BJ (cell line): ENCODE results near the gene ATP12A. TPM values are rescaled to one million over a fixed set of nuclear protein-coding genes. Genes with fewer than 3 reads are reported as not detected.
A peak's percentile ranks its signal among the peaks of the same experiment; 100 is the strongest.

Experiments
- CTCF ChIA-PET: fragments of 350-600 bp; formaldehyde crosslinking; extraction: SDS; loops from one replicate; lab custom pipeline; 2021; ENCODE audit warnings: antibody characterized with exemption, inconsistent platforms; lab: Yijun Ruan, JAX
- POLR2A ChIA-PET: fragments of 300-600 bp; sonication (Branson Sonifier 250); formaldehyde crosslinking; extraction: SDS; loops from one replicate; lab custom pipeline; 2021; ENCODE audit warnings: antibody characterized with exemption; lab: Charles Lee
- DNase-seq: peaks from one replicate; pipeline ENCODE4 v3.0.0-alpha.2; 2011; ENCODE audit warnings: low read depth
- H3K27me3 ChIP-seq: 2 replicates; pipeline ENCODE4 v1.6.0; 2011; ENCODE audit warnings: low read length; ENCODE audit not compliant: control insufficient read depth, insufficient read depth
- H3K36me3 ChIP-seq: 2 replicates; pipeline ENCODE4 v1.5.1; 2011; ENCODE audit warnings: low read length; ENCODE audit not compliant: control insufficient read depth, insufficient read depth
- H3K4me3 ChIP-seq: 2 replicates; pipeline ENCODE4 v1.5.1; 2011; ENCODE audit warnings: low read depth, mild to moderate bottlenecking, control low read depth, low read length
- polyA plus RNA-seq: library from polyadenylated mRNA; depleted of rRNA; stranded (reverse); fragments of >200 nt; gene quantifications from 2 replicates; pipeline ENCODE4 v1.2.3, GENCODE V29; 2011
- TF ChIP-seq, protein P1 (sequence below): IDR thresholded peaks from 2 replicates; pipeline ENCODE4 v1.5.1; 2011; ENCODE audit warnings: low read depth, mild to moderate bottlenecking, control low read depth, inconsistent platforms, low read length, moderate library complexity; ENCODE audit not compliant: insufficient read depth

ATP12A gene
- polyA plus RNA-seq, 1 experiment = not detected

DNA sequence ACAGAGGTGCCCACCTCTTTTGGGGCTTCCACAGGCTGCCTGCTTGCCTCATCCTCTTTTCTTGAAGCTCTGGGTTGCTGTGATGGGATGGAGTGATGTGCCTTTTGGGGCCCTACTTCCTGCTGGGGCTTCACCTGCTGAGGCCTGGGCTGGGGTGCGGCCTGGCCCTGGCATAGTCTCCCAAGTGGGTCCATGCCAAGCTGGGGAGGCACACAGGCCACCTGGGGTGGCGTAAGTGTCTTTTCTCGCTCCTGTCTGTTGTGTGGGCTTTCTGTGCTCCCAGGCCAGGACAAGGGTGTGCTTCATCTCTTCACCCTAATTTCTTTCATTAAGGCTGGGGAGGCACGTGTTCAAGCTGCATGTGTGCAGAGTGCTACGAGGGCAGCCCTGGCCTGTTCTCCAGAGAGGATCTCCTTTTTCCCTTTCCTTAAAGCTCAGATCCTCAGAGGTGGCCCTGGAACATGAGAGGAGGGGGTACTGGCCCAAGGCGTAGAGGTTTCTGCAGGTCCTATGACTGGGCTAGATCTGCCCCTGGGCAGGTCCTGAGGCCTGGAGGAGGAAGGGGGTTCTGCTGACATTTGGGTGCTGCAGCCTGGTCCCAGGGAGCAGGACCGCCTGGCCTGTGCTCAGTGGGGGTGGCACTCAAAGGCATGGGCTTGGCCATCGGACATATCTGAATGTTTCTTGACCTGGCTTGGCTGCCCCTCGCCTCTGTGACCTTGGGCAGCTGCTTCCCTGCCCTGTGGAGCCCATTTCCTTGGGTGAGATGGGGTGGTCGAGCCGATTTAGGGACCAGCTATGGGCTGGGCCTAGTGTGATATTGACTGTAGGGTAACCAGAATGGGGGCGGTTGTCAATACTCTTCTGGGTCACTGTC, 60.0 kb downstream of the ATP12A start:
- POLR2A ChIA-PET = no interaction called here

DNA sequence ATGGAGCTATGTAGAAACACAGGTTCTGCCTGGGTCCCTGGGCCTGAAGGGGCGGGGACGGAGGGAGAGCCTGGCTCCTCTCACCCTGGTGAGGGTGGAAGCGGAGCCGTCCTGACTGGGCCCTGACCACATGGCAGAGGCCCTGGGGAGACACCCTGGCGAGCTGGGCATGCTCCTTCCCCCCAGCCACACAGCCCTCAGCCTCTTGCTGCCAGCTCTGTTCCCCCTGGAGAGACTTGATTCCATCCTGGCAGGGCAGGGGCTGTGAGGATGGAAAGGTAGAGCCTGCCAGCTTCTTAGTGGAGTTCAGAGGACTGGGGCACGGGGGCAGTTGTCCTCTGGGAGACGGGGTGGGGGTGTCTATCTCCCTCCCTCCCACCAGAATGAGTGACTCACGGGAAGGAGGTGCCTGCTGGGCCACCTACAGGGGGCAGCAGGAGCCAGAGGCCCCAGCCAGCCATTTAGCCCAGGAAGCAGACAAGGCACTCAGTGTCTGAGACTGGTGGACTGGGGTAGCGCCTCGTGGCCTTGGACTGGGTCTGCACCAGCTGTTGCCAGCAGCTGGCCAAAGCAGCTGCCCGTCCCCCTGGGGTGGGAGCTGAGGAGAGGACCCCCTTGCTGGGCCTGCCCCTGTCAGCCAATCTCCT, 60.9 kb downstream of the ATP12A start:
- Histone ChIP-seq H3K4me3 (no peak overlapping the region), H3K27me3 (peaks cover 4% of the 10 kb centered on the region), H3K36me3 (no peaks in the 10 kb centered on the region)
- ChIA-PET CTCF (interaction anchor here (4.0 kb wide), 1 partner anchor 14 kb away, joined by 13 read pairs; no protein-coding TSS in a partner anchor), POLR2A (no interaction called here)
- DNase-seq = no peak
- TF ChIP-seq, protein P1, sequence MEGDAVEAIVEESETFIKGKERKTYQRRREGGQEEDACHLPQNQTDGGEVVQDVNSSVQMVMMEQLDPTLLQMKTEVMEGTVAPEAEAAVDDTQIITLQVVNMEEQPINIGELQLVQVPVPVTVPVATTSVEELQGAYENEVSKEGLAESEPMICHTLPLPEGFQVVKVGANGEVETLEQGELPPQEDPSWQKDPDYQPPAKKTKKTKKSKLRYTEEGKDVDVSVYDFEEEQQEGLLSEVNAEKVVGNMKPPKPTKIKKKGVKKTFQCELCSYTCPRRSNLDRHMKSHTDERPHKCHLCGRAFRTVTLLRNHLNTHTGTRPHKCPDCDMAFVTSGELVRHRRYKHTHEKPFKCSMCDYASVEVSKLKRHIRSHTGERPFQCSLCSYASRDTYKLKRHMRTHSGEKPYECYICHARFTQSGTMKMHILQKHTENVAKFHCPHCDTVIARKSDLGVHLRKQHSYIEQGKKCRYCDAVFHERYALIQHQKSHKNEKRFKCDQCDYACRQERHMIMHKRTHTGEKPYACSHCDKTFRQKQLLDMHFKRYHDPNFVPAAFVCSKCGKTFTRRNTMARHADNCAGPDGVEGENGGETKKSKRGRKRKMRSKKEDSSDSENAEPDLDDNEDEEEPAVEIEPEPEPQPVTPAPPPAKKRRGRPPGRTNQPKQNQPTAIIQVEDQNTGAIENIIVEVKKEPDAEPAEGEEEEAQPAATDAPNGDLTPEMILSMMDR = peak; percentile 23; the same call in 1 of the 2 replicates

More for the DNA sequence above, 60.0 kb downstream of the ATP12A start:
- H3K36me3 ChIP-seq = no peaks in the 10 kb centered on the region
- H3K4me3 ChIP-seq = no peak overlapping the region
- CTCF ChIA-PET = interaction anchor here (4.0 kb wide), 1 partner anchor 13 kb away, joined by 13 read pairs; no protein-coding TSS in a partner anchor
- TF ChIP-seq, protein P1 = no peak
- no peak for DNase-seq
- peaks cover 2% of the 10 kb centered on the region for H3K27me3 ChIP-seq

DNA sequence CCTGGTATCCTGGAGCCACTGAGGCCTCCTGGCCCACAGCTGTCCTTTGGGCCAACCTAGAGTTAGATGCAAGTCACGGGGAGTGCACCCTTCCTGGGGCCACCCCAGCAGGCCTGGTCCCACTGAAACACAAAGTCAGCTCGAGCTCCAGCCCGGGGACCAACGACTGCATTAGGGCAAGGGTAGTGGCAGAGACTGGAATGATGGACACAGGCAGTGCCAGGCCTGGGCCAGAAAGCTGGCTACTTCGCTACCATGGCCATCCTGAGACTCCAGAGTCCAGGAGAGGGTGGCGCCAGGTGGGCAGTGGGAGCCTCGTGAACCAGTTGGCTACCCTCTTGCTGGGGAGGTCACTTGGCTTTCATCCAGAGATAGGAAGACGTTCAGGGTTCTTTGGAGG, 61.6 kb downstream of the ATP12A start:
- H3K4me3 ChIP-seq = no peak overlapping the region
- POLR2A ChIA-PET = no interaction called here
- peaks cover 8% of the 10 kb centered on the region for H3K27me3 ChIP-seq
- no peaks in the 10 kb centered on the region for H3K36me3 ChIP-seq
- CTCF ChIA-PET = interaction anchor here (0.5 to 4.0 kb wide), 3 partner anchors 13 to 227 kb away, joined by 3 to 13 read pairs (median 5); no protein-coding TSS in a partner anchor
- no peak for DNase-seq
- TF ChIP-seq, protein P1 = no peak

DNA sequence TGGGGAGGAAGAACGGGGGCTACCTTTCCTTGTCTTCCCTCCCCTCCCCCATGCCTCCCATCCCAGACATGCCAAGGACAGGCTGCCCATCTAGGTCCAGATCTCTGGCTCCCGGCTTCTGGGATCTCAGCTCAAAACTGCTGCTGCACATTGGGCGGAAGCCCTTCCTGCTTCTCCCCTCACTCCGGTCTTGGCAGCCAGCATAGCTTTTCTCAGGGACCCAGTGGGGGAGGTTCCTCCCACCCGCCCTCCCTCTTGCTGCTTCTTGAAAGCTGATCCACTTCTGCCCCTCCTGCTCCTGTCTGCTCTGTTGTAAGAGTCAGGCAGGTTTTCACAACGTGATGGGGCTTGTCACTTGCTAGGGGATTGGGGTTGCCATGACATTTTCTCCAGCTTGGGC, 62.1 kb downstream of the ATP12A start:
- ChIA-PET CTCF (interaction anchor here (0.5 to 4.0 kb wide), 3 partner anchors 13 to 227 kb away, joined by 3 to 13 read pairs (median 5); no protein-coding TSS in a partner anchor), POLR2A (interaction anchor here (0.6 kb wide), 1 partner anchor 50 kb away, joined by 5 read pairs; no protein-coding TSS in a partner anchor)

More for the DNA sequence above, 62.1 kb downstream of the ATP12A start:
- DNase-seq = no peak
- Histone ChIP-seq H3K36me3 (no peaks in the 10 kb centered on the region), H3K27me3 (peaks cover 13% of the 10 kb centered on the region), H3K4me3 (no peak overlapping the region)
- TF ChIP-seq, protein P1 = no peak
